Islet precursor cell (in vitro differentiated cells): ENCODE measurements around the gene HMGXB3.
"Not testable (repeated sequence)": the region's sequence is repeated elsewhere in the genome, so short reads cannot be mapped to it uniquely, and the experiment has no call there.

Source experiments
- DNase-seq: peaks from one replicate; pipeline ENCODE4 v3.0.0-alpha.2; 2018

Gene HMGXB3

DNA sequence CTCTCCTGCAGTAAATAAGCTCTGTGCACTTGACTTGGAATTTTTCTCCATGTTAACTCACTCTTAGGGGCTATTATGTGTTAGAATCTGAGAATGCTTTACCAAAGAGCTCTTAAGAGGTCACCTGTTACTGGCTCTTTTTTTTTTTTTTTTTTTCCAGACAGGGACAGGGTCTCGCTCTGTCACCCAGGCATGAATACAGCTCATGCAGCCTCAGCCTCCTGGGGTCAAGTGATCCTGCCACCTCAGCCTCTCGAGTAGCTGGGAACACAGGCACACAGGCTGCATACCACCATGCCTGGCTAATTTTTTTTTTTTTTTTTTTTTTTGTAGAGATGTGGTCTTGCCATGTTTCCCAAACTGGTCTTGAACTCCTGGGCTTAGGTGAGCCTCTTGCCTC, 22.1 kb downstream of the HMGXB3 start:
- DNase-seq: no peak

DNA sequence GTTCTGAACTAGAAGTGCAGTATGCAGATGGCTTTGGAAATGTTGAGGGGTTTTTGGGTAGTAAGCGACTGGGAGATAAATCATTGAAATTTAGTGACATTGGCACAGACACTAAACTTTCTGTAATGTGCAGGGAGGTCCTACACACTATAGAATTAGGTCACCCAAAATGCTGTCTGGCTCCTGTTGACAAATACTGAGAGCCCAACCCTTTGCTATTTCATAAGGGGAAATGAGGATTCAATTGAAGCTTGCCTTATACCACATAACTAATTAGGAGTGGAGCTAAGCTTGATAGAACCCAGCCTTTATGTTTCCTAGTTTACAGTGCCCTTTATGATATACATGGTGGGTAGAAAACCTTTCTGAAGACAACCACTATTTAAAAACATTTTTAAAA, 22.6 kb downstream of the HMGXB3 start:
- DNase-seq: no peak

DNA sequence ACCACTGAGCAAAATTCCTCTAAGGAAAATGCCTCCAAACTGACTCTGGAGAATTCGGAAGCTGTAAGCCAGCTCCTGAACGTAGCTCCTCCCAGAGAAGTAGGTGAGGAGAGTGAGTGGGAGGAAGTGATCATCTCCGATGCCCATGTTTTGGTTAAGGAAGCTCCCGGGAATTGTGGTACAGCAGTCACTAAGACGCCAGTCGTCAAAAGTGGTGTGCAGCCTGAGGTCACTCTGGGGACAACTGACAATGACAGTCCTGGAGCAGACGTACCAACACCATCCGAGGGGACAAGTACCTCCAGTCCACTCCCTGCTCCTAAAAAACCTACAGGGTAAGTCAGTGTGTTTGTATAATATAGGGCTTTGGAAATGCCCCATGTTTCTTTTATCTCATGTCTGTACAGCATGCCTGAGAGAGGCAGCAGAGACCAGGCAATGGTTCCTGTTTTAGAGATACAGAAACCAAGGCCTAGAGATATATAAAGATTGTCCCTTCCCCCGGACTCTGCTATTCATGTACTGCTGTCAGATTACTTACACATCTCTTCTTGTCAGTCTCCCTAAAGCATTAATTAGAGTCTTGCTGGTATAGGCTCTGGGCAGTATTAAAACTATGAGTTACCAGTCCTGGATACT, 23.9 kb downstream of the HMGXB3 start:
- DNase-seq: no peak

DNA sequence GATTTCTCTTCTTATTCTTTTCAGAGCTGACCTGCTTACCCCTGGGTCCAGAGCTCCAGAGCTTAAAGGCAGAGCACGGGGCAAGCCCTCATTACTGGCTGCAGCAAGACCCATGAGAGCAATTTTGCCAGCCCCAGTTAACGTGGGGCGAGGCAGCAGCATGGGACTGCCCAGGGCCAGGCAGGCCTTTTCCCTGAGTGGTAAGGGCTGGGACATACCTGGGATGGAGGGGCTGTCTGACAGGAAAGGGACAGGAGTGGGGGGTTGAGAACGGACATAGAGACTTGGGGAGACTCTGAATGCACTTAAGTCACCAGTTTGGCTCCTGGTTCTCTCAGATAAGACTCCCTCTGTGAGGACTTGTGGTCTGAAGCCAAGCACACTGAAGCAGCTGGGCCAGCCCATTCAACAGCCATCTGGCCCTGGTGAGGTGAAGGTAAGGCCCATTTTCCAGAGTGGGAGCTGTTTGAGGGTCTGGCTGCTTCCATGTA, 26.2 kb downstream of the HMGXB3 start:
- no peak for DNase-seq

DNA sequence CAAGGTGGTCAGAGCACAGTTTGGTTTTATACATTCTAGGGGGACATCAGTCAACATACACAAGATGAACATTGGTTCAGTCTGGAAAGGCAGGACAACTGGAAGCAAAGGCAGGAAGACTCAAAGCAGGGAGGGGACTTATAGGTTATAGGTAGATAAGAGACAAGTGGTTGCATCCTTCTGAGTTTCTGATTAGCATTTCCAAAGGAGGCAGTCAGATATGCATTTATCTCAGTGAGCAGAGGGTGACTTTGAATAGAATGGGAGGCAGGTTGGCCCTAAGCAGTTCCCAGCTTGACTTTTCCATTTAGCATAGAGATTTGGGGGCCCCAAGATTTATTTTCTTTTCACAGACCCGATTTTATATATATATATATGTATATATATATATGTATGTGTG, 27.5 kb downstream of the HMGXB3 start:
- not testable (repeated sequence) for DNase-seq

DNA sequence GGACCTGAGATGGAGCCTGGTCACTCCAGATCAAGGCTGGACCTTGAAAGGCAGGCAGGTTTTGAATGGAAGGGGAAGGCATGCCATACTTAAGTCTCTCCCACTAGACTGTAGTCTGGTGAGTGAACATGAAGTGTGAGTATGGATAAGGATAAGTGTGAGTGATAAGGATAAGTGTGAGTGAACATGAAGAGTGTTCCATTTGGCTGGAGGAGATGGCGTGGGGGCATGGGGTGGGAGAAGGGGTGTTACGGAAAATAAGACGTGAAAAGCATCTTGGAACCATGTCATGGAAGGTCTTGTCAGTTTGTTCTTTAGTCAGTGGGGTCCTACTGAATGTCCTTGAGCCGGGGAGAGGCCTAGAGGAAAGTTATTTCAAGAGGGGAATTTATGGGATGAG, 32.8 kb downstream of the HMGXB3 start:
- no peak for DNase-seq

DNA sequence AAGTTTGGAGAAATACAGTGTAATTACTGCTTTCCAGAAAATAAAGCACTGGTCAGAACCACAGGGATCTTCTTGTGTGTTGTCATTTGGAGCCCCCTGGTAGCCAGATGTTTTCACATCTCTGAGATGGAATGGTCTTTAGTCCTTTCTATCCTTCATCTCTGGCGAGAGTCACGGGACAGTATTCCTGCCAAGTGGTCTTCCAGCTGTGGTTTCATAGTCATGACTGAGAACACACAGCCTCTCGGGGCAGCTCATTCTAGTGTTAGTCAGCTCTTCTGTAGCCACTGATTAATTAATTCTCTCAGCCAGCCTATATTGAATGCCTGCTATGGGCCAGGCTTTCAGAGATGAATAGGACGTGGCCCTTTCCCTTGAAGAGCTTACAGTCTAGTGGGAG, 34.1 kb downstream of the HMGXB3 start:
- no peak for DNase-seq

DNA sequence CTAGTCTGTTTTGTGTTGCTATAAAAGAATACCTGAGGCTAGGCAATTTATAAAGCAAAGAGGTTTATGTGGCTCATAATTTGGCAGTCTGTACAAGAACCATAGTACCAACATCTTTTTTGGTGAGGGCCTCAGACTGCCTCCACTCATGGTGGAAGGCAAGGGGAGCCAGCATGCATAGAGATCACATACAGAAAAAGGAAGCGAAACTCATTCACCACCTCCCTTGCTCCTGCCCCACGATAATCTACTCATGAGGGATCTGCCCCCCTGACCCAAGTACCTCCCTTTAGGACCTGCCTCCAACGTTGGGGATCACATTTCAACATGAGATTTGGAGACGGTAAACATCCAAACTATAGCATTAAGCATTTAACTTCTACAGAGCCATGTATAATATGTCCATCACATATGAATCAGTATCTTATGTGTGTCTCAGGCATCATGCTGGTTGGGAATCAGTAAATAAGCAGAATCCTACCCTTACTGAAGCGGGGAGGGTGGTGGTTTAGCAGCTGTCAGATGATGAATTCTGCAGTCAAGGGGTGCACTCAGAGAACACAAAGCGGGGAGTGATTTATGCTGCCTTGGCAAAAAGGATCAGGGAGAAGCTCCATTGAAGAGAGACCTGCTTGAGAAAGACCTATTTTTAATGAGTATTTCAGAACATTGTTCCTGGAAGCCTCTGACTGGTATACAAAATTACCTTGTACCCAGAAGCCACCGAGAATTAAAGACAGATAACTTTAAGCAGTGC, 34.8 kb downstream of the HMGXB3 start:
- DNase-seq: no peak

DNA sequence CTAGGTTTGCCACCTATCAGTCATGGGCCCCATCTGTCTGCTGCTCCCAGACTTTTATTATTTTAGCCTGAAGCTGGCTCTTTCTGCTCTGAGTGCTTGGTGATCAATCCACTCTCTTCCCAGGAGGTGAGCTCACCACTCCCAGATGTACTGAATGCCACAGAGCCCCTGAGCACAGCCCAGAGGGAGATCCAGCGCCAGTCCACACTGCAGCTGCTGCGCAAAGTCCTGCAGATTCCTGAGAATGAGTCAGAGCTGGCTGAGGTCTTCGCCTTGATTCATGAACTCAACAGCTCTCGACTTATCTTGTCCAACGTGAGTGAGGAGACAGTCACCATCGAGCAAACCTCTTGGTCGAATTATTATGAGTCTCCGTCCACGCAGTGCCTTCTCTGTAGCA, 36.0 kb downstream of the HMGXB3 start:
- peak; percentile 96 for DNase-seq

DNA sequence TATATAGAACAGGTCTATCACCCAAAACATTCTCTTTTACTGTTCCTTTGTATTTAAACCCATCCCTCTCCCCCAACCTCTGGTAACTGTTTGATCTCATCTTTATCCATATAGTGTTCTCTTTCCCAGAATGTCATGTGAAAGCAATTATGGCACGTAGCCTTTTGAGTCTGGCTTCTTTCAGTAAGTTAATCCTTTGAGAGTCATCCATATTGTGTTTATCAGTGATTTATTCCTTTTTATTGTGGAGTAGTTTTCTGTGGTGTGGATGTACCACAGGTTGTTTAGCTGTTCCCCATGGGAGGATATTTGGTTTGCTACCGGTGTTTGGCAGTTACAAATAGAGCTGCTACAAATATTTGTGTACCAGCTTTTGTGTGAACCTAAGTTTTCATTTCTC, 38.0 kb downstream of the HMGXB3 start:
- no peak for DNase-seq

DNA sequence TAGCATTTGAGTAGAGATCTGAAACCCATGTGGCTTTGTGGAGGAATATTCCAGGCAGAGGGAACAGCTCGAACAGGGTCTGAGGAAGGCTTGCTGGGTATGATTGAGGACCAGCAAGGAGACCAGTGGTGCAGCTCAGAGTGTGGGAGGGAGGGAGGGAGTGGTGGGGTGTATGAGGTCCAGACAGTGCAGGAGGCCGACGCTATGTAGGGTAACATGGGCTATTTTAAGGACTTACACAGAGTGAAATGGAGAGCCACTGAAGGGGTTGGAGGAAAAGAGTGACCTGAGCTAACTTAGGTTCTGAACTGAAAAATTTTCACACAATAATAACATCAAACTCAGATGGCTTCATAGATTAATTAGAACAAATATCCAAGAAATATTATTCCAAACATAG, 41.9 kb downstream of the HMGXB3 start:
- DNase-seq: no peak

DNA sequence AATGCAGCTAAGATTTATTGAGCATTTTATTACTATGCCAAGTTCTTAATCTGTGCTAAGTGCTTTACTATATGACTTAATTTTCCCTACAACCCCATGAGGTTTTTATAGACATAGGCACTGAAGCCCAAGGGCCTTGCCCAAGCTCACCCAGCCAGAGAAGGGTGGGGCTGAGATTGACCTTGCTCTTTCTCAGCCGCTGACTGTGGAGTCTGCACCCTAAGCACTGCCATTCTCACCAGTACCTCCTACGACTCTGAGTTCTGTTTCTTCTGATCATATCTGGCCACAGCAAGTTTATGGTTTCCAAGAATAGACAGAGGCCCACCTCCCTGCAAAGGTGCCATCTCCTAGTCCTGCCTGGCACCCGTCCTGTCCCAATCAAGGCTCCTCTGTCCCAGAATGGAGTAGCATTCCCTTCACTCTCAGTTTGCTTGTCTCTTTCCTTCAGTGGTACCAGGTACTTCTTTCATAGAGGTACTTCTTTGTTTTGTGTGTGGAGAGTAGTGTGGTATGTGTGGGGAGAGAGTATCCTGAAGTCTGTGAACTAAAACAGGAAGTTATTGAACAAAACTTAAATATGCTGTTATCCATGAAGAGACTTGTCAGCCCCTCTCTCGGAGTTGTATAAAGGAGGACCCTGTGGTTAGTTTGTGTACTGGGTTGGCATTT, 43.3 kb downstream of the HMGXB3 start:
- DNase-seq: no peak

DNA sequence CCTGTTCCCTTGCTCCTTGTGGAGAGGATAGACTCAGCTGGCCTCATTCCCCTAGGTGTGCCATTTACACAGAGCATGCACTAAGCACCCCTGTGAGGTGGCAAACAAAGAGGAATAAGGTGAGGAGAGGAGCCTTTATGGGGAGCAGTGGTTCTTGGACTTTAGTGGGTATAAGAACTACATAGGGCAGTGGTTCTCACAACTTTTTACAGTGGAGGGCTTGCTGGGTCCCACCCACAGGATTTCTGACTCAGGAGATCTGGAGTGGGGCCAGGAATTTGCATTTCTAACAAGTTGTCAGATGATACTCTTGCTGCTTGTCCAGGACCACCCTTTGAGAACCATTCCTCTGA, 43.8 kb downstream of the HMGXB3 start:
- no peak for DNase-seq

DNA sequence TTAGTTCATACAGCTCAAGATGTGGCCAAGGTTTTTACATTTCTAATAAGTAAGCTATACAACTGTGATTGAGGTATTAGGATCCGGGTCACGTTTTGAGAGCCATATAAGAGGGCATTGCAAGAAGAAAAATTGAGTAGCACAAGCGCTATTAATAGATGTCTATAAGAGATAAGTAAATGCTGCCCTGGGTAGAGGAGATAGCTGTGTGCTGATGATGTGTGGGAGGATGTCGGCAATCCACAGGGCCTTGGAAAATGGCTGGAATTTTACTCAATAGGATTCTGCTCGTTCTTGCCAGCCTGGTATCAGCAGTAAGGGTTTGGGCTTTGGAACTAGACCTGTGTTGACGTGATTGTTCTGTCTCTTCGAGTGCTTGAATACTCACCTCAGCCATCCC, 44.2 kb downstream of the HMGXB3 start:
- DNase-seq: no peak

DNA sequence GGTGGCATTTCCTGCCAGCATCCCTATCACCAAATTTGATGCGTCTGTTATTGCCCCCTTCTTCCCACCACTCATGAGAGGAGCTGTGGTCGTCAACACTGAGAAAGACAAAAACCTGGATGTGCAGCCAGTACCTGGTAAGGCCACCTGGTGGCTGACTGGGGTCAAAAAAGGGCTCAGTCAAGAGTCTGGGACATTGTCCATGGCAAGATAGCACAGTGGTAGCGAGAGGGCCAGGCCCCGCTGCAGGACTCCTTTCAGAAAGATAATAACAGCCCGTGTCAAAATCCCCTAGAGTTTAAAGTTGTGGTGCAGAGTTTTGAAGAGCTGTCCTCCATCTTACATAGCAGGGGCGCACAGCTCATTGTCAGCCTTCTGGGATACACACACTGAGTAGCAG, 45.0 kb downstream of the HMGXB3 start:
- no peak for DNase-seq

DNA sequence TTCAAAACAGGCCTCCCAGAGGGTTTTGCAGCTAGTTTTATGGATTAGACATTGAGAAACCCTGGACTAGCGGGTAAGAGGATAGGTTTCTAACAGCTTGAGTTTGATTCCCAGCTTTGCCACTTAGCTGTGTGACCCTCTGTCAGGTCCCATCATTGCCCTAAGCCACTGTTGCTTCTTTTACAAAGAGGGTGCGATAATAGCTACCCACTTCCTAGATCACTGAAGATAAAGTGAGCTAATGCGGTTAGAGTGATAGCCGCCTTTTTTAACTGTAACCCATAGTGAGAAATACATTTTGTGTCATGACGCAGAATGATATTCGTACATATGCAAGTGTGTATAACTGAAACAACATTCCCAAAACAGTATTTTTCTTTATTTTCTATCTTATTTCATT, 45.5 kb downstream of the HMGXB3 start:
- DNase-seq: no peak

DNA sequence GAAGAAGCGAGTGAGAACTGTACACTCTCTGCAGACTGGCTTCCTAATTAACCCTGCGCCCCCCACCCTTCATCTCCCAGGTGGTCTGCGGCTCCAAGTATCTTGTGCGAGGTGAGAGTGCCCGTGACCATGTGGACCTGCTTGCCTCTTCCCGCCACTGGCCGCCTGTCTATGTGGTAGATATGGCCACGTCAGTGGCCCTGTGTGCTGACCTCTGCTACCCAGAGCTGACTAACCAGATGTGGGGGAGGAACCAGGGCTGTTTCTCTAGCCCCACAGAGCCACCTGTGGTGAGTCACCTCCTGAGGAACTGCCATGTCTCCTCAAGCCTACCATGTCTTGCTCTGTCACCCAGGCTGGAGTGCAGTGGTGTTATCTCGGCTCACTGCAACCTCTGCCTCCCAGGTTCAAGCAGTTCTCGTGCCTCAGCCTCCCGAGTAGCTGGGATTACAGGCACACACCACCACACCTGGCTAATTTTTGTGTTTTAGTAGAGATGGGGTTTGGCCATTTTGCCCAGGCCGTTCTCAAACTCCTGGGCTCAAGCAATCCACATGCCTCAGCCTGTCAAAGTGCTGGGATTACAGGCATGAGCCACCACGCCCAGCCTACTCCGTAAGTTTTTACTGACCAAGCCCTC, 49.8 kb downstream of the HMGXB3 start:
- DNase-seq: peak; percentile 81

DNA sequence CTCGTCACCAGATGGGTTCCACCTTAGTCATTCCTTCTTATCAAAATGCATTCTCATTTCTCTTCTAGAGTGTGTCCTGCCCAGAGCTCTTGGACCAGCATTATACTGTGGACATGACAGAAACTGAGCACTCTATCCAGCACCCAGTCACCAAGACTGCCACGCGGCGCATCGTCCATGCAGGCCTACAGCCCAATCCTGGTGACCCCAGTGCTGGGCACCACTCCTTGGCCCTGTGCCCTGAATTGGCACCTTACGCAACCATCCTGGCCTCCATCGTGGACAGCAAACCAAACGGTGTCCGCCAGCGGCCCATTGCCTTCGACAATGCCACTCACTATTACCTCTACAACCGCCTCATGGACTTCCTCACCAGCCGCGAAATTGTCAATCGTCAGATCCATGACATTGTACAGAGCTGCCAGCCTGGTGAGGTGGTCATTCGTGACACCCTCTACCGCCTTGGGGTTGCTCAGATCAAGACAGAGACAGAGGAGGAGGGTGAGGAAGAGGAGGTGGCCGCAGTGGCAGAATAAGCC, 51.2 kb downstream of the HMGXB3 start:
- DNase-seq: no peak

DNA sequence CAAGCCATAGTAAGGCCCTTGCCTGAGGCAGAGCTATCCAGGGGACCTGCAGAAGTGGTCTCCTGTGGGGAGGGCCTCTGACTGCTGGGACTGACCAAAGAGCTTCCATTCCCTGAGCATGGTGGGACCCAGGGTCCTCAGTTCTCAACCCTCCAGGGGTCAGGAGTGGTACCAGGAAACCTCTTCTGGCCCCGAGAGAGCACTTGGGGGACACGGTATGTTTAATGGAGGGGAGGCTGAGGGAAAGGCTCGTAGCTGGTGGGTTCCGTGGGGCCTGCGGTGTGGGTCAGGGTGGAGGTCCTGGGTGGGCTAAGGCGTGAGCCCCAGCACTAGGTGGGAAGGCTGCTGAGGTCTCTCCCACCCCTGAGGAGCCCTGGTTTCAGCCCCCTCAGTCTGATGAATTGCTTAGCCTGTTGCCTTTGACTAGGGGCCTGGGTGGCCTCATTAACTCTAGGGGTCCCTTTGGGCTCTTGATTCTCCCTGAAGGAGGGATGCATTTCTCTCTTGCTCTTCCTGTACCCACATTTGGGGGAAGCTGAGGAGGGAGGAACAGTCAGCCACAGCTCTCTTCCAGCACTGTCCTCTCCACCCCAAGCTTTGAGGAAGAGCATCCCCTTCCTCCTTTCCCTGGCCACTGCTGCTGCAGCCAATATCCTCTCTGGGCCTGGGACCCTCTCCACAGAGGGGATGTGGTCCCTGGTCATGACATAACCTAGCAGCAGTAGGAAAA, 51.9 kb downstream of the HMGXB3 start:
- no peak for DNase-seq

DNA sequence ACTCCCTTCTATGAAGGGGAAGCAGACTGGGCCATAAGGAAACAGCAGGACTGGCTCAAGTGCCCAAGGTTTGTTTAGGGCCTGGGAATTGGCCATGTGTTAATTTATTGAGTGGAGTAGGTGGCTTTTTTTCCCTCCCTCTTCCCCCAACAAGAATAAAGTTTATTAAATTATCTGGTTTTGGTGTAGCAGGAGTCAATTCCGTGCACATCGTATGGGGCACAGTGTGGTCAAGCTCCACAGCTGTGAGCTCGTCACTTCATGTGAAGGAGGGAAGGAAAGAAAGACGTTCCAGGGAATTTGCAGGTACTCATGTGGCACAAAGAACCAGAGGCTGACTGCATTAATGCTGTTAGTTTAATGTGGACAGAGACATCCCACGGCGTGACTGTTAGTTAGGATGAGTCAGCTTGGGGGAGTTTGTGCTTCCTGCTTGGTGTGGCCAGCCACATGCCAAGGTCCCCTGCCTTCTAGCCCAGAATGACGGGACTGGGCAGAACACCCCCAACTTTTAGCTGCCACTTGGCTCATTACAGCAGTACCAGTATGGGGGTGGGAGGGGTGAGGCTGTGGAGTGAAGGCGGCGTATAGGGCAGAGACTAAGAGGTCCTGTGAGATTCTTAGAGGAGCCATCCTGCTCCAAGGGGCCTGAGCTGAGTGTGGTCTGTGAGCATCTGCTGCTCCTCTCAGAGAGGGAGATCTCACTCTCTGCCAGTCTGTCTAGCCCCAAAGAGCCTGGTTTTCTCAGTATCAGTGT, 52.6 kb downstream of the HMGXB3 start:
- DNase-seq: no peak

DNA sequence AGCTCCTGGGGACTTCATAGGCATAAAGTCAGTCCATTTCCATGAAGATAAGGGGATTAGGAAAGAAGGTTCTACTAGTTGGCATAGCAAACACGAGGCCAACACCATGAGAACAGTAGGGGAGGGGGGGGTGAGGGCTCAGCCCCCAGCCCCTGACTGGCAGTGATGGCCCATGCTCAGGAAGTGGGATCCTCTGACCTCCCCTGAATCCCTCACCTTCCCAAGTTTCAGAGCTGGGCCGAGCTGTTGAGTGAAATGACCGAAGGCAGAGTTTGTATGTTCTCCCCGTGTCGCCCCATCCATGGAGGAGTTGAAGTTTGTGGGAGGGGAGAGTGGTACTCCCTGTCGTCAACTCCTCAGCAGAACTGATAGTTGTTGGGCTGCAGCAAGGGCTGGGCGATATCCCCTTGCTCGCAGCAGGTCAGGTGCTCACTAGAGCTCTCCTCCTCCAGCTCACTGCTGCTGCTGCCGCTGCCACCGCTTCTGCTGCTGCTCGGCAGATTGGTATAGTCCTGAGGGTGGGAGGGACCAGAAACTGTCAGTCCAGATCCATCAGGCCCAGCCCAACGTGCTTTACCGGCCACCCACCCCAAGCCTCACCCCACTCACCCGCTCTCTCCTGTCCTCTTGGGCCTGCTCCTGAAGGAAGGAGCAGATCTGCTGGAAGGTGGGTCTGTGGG, 53.3 kb downstream of the HMGXB3 start:
- no peak for DNase-seq
